ENCODE data around the gene RYK.

The RYK gene

DNA sequence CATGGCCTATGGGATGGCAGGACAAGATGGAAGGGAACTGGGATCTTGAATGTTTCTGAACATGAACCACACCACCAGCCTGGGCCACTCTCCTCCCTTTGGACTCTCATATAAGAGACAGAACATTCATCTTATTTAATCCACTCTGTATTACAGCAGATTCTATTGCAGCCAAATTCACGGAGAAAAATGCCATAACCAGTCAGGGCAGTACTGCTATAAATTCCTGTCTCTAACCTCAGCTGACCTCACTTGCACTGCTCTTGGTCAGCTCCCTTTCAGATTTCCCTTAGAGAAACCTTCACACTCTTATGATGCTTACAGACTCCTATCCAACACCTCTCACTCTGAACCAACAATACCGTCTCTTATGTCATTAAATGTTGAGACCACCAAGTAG is 101.4 kb downstream of the RYK start:
- no peak for DNase-seq (ENCODE audit: low read depth in 2 of 2)

DNA sequence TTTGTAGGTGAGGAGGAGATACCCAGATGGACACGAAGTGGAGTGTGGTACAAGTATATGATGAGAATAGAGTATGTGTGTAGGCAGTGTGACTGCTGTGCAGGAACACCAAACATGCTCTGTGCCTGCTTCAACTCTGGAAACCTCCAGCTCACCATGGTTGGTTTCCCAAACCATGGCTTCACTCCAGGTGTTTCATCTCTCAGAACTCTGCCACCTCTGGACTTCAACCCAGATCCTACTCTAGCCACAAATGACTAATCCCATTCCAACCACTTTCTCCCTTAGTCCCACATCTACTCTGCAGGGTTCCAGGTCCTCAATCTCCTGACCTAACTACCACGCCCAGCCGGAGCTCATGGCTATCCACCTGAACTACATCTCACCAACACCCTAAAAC is 102.1 kb downstream of the RYK start:
- no peak for DNase-seq (ENCODE audit: low read depth in 2 of 2)

DNA sequence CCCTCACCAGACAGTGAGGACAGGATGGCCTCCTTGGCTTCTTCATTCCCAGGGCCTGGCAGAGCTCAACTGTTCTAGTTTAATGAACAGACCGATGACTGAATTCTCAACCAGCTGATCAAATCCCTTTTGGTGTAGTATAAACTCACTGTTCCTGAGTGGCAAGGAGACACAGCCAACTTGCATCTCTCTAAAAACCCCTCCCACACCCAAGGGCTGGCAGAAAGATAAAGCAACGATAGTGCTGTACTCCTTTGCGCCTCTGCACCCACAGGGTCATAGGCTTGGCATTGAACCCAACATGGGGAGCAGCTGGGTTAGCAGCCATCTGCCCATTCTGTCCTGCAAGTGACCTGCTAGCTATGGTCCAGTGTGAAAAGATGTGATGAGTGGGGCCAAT is 103.2 kb downstream of the RYK start:
- no peak for DNase-seq (ENCODE audit: low read depth in 2 of 2)

DNA sequence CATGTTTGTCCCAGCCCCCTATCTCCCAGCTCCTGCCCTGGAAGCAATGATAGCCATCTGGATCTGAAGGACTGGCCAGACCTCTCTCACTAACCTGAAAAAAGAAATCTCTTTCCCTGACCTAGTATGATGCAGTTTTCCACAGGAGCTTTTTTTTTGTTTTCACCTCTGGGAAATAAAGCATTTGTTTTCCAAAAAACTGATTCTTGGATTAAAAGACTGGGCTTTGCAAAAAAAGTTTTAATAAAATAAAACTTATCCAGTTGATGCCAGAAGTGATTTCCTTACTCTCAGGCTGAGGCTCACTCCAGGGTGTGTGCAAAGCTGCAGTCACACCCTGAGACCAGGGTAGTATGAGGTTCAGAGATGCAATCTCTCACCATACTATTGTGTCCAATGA is 104.0 kb downstream of the RYK start:
- no peak for DNase-seq (ENCODE audit: low read depth in 2 of 2)

DNA sequence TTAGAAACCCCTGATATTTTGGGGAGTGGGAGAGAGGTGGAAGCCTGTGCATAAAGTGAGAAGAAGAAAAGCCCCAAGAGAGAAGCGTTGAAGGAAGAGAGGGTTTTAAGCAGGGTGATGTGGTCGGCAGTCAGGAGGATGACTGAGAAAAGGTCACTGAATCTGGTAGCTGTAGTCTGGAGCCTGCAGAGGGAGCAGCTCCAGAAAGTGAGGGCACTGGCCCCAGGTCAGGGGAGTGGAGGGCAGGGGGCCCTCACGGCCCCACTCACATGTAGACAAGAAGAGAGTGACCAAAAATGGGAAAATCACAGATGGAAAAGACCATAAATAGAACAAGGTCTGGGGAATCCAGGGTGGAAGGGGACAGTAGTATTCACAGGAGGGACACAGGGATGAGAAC is 105.5 kb downstream of the RYK start:
- DNase-seq (ENCODE audit: low read depth in 2 of 2): no peak

DNA sequence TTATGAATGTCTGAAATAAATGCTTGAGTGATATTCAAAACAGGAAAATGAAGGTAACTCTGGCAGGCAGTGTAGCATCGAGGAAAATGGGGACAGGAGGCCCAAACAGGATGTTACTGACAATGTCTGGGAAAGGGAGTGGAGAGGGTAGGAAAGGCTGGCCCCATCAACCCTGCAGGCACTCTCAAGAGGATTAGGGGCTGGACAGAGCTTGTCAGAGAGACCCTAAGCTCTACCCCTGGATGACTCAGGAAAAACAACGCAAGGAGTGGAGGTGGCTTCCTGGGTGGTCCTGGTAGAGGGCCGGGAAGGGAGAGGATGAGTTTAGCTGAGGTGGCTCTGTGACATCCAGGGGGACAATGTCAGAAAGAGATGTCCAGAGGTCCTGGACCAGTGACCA is 106.0 kb downstream of the RYK start:
- DNase-seq (ENCODE audit: low read depth in 2 of 2): no peak

DNA sequence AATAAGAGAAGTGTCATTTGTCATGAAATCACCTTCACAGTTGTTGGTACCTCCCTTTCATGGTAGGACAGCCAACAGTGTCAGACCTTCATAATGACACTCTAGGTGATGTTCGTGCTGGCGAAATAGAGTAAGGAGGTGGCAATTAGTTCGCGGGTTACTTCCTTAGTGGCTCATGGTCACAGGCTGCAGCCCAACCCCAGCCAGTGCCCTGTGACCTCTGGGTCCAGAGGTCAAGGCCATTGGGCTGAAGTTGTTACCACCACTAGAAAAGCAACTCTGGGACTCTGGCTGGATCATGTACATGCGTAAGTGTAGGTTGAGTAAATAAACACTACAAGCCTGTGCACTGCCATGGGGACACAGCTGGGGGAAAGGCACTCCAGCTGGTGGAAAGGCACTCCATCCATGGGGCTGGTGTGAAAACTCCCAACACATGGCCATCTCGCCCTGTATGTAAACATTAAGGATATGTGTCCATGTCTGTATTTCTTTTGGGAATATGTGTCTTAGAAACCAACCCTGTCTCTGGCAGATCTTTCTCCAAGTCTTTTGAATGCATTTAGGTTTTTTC is 106.7 kb downstream of the RYK start:
- DNase-seq (ENCODE audit: low read depth in 2 of 2): no peak

DNA sequence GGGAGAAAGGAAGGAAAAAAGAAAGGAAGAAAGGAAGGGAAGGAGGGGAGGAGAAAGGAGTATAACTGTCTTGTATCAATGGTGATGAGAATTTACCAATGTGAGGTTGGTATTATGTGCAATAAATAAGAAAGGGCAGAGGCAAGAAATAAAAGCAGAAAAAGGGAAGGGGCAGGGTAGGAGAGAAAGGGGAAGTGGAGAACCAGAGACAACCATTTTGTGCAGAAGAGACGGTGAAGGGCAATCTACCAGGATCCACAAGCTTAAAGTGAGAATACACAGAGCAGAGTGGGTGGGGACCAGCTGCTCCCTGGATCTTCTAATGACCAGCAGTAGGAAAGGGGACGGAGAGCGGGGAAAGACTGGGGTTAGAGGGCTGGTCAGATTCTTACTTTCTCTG is 114.1 kb downstream of the RYK start:
- DNase-seq (ENCODE audit: low read depth in 2 of 2): no peak

DNA sequence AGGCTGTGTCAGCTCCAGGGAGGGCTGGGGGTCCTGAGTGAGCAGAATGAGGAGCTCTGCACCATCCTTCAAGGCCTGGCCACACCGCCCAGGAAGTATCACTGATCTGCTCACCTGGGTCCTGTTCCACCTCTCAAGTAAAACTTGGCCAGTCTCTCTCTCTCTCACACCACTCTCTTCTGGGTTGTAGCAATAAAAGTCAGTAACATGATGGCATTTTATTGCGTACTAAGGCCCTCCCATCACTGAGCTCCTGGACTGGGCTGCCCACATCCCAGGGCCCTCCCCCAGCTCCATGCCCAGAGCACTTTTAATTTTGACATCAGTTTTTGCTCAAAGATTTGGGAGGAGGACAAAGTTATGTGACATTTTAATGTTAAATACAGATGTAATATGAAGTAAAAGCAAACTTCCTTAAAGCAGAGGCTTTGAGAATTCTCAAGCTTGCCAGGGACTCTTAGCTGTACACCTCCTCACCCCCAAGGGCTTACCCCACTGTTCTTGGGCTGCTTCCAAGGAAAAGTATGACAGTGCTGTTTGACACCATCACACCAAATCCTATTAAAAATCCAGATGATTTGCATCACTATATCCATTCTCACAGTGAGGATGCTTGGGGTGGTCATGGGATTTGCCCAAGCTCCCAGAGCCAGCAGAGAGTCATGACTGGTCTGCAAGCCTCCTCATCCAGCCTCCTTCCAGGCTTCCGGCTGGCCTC is 115.8 kb downstream of the RYK start:
- no peak for DNase-seq (ENCODE audit: low read depth in 2 of 2)

DNA sequence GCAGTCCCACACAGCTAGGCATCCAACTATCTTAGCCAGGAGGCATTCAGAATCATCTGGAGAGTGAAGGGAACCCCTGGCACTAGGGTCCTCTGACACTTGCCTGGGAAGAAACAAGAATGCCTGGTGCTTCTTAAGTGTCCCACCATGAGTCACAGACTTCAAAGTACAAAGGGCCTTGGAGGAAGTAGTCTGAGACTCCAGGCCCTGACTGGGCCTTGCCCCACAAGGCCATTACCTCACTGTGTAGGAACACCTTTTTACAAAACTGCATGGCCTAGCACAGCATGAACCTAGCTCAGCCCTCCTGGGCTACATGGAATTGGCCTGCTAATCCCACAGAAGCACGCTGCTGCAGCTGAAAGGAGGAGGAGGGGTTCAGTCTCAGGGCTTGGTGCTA is 116.4 kb downstream of the RYK start:
- DNase-seq (ENCODE audit: low read depth in 2 of 2): no peak

DNA sequence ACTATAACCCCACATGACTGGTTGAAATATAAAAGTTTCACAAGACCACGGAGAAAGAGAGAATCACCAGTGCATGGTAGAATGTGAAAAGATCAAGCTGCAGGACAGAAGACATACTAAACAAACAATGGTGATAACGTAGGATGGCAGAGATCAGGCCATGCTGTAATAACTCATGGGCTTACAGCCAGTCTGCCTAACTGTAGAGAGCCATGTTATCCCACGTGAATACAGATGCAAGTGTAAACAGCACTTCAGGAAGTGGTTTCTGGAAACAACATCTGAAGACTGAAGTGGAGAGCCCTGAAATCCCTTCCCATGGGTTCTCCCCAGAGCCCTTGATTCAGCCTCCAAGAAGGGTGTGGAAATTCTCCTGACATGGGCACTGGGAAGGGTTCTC is 117.7 kb downstream of the RYK start:
- no peak for DNase-seq (ENCODE audit: low read depth in 2 of 2)

DNA sequence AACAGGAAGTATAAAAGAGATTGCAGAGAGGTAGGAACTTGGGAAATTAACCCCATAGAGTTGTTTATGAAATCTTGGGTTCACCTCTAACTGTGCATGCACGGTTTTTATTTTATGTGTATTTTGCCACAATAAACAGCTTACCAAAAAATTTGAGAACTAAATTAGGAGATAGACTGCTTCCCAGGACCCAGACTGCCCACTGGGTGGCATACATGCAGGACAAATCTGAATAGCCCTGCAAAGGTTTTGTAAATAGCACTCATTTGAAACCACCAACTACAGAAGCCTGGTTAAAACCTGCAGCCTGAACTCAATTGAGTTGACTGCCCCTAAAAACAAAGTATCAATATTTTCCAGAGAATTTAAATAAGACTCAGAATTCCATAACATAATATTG is 124.5 kb downstream of the RYK start:
- DNase-seq (ENCODE audit: low read depth in 2 of 2): no peak

DNA sequence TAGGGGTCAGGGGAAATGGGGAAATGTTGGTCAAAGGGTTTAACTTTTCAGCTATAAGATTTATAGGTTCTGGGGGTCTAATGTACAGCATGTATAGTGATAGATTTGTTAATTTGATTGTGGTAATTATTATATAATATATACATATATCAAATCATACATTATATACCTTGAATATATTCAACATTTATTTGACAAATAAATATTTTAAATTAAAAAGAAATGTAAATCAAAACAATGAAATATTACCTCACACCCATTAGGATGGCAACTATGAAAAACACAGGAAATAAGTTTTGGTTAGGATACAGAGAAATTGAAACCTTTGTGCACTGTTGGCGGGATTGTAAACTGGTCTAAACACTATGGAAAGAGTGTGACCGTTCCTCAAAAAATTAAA is 135.9 kb downstream of the RYK start:
- no peak for DNase-seq (ENCODE audit: low read depth in 2 of 2)

DNA sequence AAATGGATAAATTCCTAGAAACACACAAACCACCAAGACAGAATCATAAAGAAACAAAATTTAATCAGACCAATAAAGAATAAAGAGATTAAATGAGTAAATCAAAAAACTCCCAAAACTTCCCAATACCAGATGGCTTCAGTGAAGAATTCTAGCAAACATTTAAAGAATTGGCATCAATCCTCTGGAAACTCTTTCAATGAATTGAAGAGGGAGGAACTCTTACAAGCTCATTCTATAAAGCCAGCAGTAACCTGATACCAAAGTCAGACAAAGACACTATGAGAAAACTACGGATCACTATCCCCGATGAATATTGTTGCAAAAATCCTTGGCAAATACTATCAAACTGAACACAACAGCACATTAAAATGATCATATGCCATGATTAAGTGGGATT is 139.0 kb downstream of the RYK start:
- no peak for DNase-seq (ENCODE audit: low read depth in 2 of 2)

DNA sequence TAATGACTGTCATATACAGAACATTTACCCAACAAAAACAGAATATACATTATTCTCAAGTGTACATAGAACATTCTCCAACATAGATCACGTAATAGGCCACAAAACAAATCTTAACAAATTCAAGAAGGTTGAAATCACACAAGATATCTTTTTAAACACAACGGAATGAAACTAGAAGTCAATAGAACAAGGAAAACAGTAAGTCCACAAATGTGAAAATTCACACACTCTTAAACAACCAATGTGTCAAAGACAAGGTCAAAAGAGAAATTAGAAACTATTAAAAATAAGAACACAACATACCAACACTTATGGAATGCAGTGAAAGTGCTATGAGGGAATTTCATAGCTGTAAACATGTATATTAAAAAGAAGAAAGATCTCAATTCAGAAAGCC is 139.7 kb downstream of the RYK start:
- no peak for DNase-seq (ENCODE audit: low read depth in 2 of 2)

All from activated CD4-positive, alpha-beta T cell treated with anti-CD3 and anti-CD28 coated beads for 24 hours (primary cell).